ENCODE data around the gene TNS1.
"Not testable (repeated sequence)": the region's sequence is repeated elsewhere in the genome, so short reads cannot be mapped to it uniquely, and the experiment has no call there.

TNS1 gene

GRCh38 chr2:217825469-217826235 lies 177.1 kb downstream of the TNS1 start:
- no peak for DNase-seq

GRCh38 chr2:217824223-217824622 lies 178.6 kb downstream of the TNS1 start:
- DNase-seq: no peak

GRCh38 chr2:217823626-217824025 lies 179.2 kb downstream of the TNS1 start:
- no peak for DNase-seq

- no peak for DNase-seq
Observed at GRCh38 chr2:217822296-217823252, 180.2 kb downstream of the TNS1 start.

GRCh38 chr2:217821536-217822147 lies 181.2 kb downstream of the TNS1 start:
- no peak for DNase-seq

- no peak for DNase-seq
Observed at GRCh38 chr2:217820904-217821303, 181.9 kb downstream of the TNS1 start.

- DNase-seq: no peak
Observed at GRCh38 chr2:217820091-217820819, 182.5 kb downstream of the TNS1 start.

- DNase-seq: no peak
Observed at GRCh38 chr2:217818293-217818850, 184.4 kb downstream of the TNS1 start.

GRCh38 chr2:217817466-217818292 lies 185.1 kb downstream of the TNS1 start:
- DNase-seq: no peak

GRCh38 chr2:217816396-217816869 lies 186.4 kb downstream of the TNS1 start:
- no peak for DNase-seq

GRCh38 chr2:217813828-217814227 lies 189.0 kb downstream of the TNS1 start:
- DNase-seq: no peak

- no peak for DNase-seq
Observed at GRCh38 chr2:217812170-217812569, 190.6 kb downstream of the TNS1 start.

- DNase-seq: no peak
Observed at GRCh38 chr2:217810260-217810659, 192.5 kb downstream of the TNS1 start.

- DNase-seq: no peak
Observed at GRCh38 chr2:217809736-217810135, 193.1 kb downstream of the TNS1 start.

- not testable (repeated sequence) for DNase-seq
Observed at GRCh38 chr2:217808967-217809366, 193.8 kb downstream of the TNS1 start.

GRCh38 chr2:217808326-217808725 lies 194.5 kb downstream of the TNS1 start:
- DNase-seq: no peak

- DNase-seq: no peak
Observed at GRCh38 chr2:217807753-217808152, 195.0 kb downstream of the TNS1 start.

GRCh38 chr2:217807025-217807424 lies 195.8 kb downstream of the TNS1 start:
- DNase-seq: no peak

GRCh38 chr2:217806482-217806765 lies 196.4 kb downstream of the TNS1 start:
- no peak for DNase-seq

GRCh38 chr2:217805668-217806481 lies 196.9 kb downstream of the TNS1 start:
- DNase-seq: no peak

Measured in activated CD4-positive, CD25-positive, alpha-beta regulatory T cell (primary cell).